AG09309 (cell line): ENCODE measurements around the gene PTDSS2.

Experiments used
- DNase-seq: peaks from one replicate; pipeline ENCODE4 v3.0.0-alpha.2; 2010; ENCODE audit warnings: low read depth
- H3K4me3 ChIP-seq: 2 replicates; pipeline ENCODE4 v1.5.1; 2011; ENCODE audit warnings: mild to moderate bottlenecking, low read depth, low read length, moderate library complexity; ENCODE audit not compliant: control insufficient read depth
- TF ChIP-seq, protein P1 (sequence below): IDR thresholded peaks from 2 replicates; pipeline ENCODE4 v1.5.1; 2011; ENCODE audit warnings: mild to moderate bottlenecking, low read depth, low read length, inconsistent platforms; ENCODE audit not compliant: insufficient read depth, control insufficient read depth; ENCODE audit errors: missing control alignments

Gene PTDSS2

DNA sequence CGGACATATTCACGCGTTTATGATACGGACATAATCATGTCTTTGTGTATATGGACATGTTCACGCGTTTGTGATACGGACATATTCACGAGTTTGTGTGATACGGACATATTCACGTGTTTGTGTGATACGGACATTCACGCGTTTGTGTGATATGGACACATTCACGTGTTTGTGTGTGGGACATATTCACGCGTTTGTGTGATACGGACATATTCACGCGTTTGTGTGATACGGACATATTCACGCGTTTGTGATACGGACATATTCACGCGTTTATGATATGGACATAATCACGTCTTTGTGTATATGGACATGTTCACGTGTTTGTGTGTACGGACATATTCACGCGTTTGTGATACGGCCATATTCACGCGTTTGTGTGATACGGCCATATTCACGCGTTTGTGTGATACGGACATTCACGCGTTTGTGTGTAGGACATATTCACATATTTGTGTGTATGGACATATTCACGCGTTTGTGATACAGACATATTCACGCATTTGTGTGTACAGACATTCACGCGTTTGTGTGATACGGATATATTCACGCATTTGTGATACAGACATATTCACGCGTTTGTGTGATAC is 24.9 kb downstream of the PTDSS2 start:
- TF ChIP-seq, protein P1, sequence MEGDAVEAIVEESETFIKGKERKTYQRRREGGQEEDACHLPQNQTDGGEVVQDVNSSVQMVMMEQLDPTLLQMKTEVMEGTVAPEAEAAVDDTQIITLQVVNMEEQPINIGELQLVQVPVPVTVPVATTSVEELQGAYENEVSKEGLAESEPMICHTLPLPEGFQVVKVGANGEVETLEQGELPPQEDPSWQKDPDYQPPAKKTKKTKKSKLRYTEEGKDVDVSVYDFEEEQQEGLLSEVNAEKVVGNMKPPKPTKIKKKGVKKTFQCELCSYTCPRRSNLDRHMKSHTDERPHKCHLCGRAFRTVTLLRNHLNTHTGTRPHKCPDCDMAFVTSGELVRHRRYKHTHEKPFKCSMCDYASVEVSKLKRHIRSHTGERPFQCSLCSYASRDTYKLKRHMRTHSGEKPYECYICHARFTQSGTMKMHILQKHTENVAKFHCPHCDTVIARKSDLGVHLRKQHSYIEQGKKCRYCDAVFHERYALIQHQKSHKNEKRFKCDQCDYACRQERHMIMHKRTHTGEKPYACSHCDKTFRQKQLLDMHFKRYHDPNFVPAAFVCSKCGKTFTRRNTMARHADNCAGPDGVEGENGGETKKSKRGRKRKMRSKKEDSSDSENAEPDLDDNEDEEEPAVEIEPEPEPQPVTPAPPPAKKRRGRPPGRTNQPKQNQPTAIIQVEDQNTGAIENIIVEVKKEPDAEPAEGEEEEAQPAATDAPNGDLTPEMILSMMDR, result no peak
- H3K4me3 ChIP-seq, result no peak overlapping the region
- no peak for DNase-seq

DNA sequence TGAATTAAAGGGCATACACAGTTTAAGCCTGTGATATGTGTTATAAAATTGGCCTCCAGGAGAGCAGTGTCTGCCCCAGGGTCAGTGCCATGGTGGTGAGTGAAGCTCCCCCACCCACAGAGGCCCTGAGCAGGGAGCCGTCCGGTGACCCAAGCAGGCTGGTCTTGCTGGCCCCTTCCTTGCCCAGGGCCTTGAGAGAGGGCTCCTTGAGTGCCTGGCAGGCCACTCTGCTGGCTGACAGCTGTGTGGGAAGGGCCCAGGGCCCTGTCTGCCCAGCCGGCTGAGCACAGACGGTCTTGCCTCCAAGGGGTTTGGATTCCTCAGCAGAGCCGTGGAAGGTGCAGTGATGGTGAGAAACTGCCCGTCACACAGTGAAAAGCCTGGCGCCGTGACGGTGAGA is 25.9 kb downstream of the PTDSS2 start:
- no peak overlapping the region for H3K4me3 ChIP-seq
- DNase-seq, result no peak
- TF ChIP-seq, protein P1, result no peak

GRCh38 chr11:476416-476815 is 26.3 kb downstream of the PTDSS2 start:
- TF ChIP-seq, protein P1, result no peak
- no peak for DNase-seq
- H3K4me3 ChIP-seq, result no peak overlapping the region

DNA sequence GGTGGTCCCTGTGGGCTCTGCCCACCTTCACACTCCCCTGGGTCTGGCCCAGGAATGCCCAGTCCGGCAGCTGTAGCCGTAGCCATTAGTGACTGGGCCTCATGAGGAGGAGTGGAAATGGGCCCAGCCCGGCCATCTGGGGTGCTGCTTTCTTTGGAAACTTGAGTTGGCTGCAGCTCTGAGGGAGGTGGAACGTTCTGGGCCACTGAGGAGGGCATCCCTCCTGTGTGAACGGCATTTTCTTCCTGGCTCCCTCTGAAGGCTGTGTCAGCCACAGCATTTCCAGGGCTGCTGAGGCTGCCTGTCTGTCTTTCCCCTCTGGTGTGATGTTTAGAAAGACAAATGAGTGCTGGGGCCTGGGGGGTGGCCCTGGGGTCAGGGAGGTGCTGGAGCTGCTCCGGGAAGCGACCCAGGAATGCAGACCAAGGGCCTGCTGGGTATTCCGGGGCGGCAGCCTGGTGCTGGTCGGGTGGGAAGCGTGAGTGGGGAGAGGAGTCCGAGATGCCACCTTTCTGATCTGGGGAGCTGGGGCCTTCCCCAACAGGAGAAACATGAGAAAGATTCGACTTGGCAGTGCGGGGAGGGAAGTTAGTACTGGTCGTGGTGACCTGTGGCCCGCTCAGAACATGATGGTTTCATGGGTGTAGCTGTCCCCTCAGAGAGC is 27.1 kb downstream of the PTDSS2 start:
- TF ChIP-seq, protein P1, result no peak

GRCh38 chr11:479311-479710 is 29.2 kb downstream of the PTDSS2 start:
- H3K4me3 ChIP-seq, result no peak overlapping the region
- no peak for DNase-seq
- TF ChIP-seq, protein P1, result no peak

More for the DNA sequence above, 27.1 kb downstream of the PTDSS2 start:
- DNase-seq, result no peak
- no peak overlapping the region for H3K4me3 ChIP-seq

GRCh38 chr11:484616-485015 is 34.5 kb downstream of the PTDSS2 start:
- TF ChIP-seq, protein P1, result no peak
- DNase-seq, result no peak
- H3K4me3 ChIP-seq, result no peak overlapping the region
